ENCODE measurements around the gene NTSR2.

Gene NTSR2

DNA sequence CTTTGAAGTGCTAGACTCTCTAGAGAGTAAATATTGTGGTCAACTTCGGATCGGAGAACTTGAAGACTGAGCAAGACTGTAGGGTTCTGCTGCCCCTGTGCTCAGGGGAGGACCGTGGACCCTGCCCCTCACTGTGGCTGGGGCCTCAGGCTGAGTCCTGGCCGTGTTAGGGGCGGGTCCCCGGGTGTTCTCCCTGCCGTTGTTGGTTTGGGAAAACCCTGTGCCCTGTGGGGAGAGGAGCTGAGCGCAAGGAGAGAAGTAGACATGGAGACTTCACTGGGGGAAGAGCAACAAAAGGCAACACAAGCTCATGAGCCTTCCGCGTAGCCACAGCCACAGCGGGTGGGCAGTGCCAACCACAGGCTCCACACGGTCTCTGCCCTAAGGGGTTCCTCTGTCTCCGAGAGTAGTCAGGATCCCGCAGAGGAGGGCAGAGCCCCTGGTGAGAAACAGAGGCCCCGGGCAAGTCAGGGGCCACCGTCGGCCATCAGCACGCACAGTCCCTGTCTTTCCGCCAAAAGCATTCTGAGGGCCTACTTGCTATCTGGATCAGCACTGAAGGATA lies 53.1 kb downstream of the NTSR2 start:
- H3K27ac ChIP-seq (ENCODE audit: low read depth, low read length, poor library complexity, severe bottlenecking): no peak overlapping the region
- H3F3A ChIP-seq (ENCODE audit: insufficient read depth, low read length): no peaks in the 10 kb centered on the region
- H2AFZ ChIP-seq (ENCODE audit: low read length): no peak overlapping the region
- no peaks in the 10 kb centered on the region for H3K27me3 ChIP-seq (ENCODE audit: insufficient read depth, low read length)
- H3K36me3 ChIP-seq (ENCODE audit: insufficient read depth, low read length): no peaks in the 10 kb centered on the region
- no peaks in the 10 kb centered on the region for H3K9me2 ChIP-seq (ENCODE audit: low read depth, low read length)
- H3K4me3 ChIP-seq (ENCODE audit: low read depth, low read length, poor library complexity, severe bottlenecking): no peak overlapping the region
- no peaks in the 10 kb centered on the region for H3K4me1 ChIP-seq (ENCODE audit: insufficient read depth, low read length, severe bottlenecking)
- no peak for TF ChIP-seq CTCF (IDR thresholded peaks at IDR 0.05; ENCODE audit: low read length)
- TF ChIP-seq EZH2 (IDR thresholded peaks at IDR 0.05; ENCODE audit: borderline replicate concordance, low read length): no peak
- no peak overlapping the region for H3K9ac ChIP-seq (ENCODE audit: low read length)
- no peaks in the 10 kb centered on the region for H3K79me2 ChIP-seq (ENCODE audit: insufficient read depth, low read length)
- no peak overlapping the region for H3K4me2 ChIP-seq (ENCODE audit: low read length)
- no peaks in the 10 kb centered on the region for H4K20me1 ChIP-seq (ENCODE audit: insufficient read depth, low read length)
- H3K9me3 ChIP-seq (ENCODE audit: low read length): no peaks in the 10 kb centered on the region

- Histone ChIP-seq H3K9ac (ENCODE audit: low read length) (no peak overlapping the region), H3K36me3 (ENCODE audit: insufficient read depth, low read length) (no peaks in the 10 kb centered on the region), H3K4me1 (ENCODE audit: insufficient read depth, low read length, severe bottlenecking) (no peaks in the 10 kb centered on the region), H3K27me3 (ENCODE audit: insufficient read depth, low read length) (no peaks in the 10 kb centered on the region), H3K4me2 (ENCODE audit: low read length) (no peak overlapping the region), H3K79me2 (ENCODE audit: insufficient read depth, low read length) (no peaks in the 10 kb centered on the region), H4K20me1 (ENCODE audit: insufficient read depth, low read length) (no peaks in the 10 kb centered on the region), H3K4me3 (ENCODE audit: low read depth, low read length, poor library complexity, severe bottlenecking) (no peak overlapping the region), H3K9me2 (ENCODE audit: low read depth, low read length) (no peaks in the 10 kb centered on the region), H2AFZ (ENCODE audit: low read length) (no peak overlapping the region), H3K9me3 (ENCODE audit: low read length) (no peaks in the 10 kb centered on the region), H3K27ac (ENCODE audit: low read depth, low read length, poor library complexity, severe bottlenecking) (no peak overlapping the region), H3F3A (ENCODE audit: insufficient read depth, low read length) (no peaks in the 10 kb centered on the region)
- TF ChIP-seq CTCF (IDR thresholded peaks at IDR 0.05; ENCODE audit: low read length) (no peak), EZH2 (IDR thresholded peaks at IDR 0.05; ENCODE audit: borderline replicate concordance, low read length) (no peak)
These were observed 53.8 kb downstream of the NTSR2 start for GRCh38 chr2:11616097-11616687.

GRCh38 chr2:11615209-11615608 lies 54.8 kb downstream of the NTSR2 start:
- H3K27me3 ChIP-seq (ENCODE audit: insufficient read depth, low read length): no peaks in the 10 kb centered on the region
- no peaks in the 10 kb centered on the region for H4K20me1 ChIP-seq (ENCODE audit: insufficient read depth, low read length)
- H3K36me3 ChIP-seq (ENCODE audit: insufficient read depth, low read length): no peaks in the 10 kb centered on the region
- TF ChIP-seq CTCF (IDR thresholded peaks at IDR 0.05; ENCODE audit: low read length): no peak
- no peak for TF ChIP-seq EZH2 (IDR thresholded peaks at IDR 0.05; ENCODE audit: borderline replicate concordance, low read length)
- no peak overlapping the region for H3K4me2 ChIP-seq (ENCODE audit: low read length)
- no peaks in the 10 kb centered on the region for H3K79me2 ChIP-seq (ENCODE audit: insufficient read depth, low read length)
- no peaks in the 10 kb centered on the region for H3F3A ChIP-seq (ENCODE audit: insufficient read depth, low read length)
- no peak overlapping the region for H3K4me3 ChIP-seq (ENCODE audit: low read depth, low read length, poor library complexity, severe bottlenecking)
- no peak overlapping the region for H3K27ac ChIP-seq (ENCODE audit: low read depth, low read length, poor library complexity, severe bottlenecking)
- H3K4me1 ChIP-seq (ENCODE audit: insufficient read depth, low read length, severe bottlenecking): no peaks in the 10 kb centered on the region
- H3K9me3 ChIP-seq (ENCODE audit: low read length): no peaks in the 10 kb centered on the region
- no peak overlapping the region for H3K9ac ChIP-seq (ENCODE audit: low read length)
- no peak overlapping the region for H2AFZ ChIP-seq (ENCODE audit: low read length)
- H3K9me2 ChIP-seq (ENCODE audit: low read depth, low read length): no peaks in the 10 kb centered on the region

Data from OCI-LY1 (cell line).